GM12864 (cell line): ENCODE measurements around the gene EFS.
"Not testable (repeated sequence)": the region's sequence is repeated elsewhere in the genome, so short reads cannot be mapped to it uniquely, and the experiment has no call there.

ENCODE experiments used
- DNase-seq: peaks from one replicate; pipeline ENCODE4 v3.0.0-alpha.2; 2011; ENCODE audit warnings: low read depth
- H3K4me3 ChIP-seq: 2 replicates; pipeline ENCODE4 v1.5.1; 2011; ENCODE audit warnings: mild to moderate bottlenecking, low read depth, low read length, control low read depth
- TF ChIP-seq, protein P1 (sequence below): IDR thresholded peaks from 2 replicates; pipeline ENCODE4 v1.5.1; 2011; ENCODE audit warnings: low read depth, mild to moderate bottlenecking, moderate library complexity, low read length, control low read depth, inconsistent platforms; ENCODE audit errors: missing control alignments

EFS gene

GRCh38 chr14:23398348-23398747 lies 33.4 kb upstream of the EFS start:
- DNase-seq, result no peak

GRCh38 chr14:23396781-23397407 lies 31.9 kb upstream of the EFS start:
- H3K4me3 ChIP-seq, result no peak overlapping the region
- no peak for DNase-seq
- TF ChIP-seq, protein P1, sequence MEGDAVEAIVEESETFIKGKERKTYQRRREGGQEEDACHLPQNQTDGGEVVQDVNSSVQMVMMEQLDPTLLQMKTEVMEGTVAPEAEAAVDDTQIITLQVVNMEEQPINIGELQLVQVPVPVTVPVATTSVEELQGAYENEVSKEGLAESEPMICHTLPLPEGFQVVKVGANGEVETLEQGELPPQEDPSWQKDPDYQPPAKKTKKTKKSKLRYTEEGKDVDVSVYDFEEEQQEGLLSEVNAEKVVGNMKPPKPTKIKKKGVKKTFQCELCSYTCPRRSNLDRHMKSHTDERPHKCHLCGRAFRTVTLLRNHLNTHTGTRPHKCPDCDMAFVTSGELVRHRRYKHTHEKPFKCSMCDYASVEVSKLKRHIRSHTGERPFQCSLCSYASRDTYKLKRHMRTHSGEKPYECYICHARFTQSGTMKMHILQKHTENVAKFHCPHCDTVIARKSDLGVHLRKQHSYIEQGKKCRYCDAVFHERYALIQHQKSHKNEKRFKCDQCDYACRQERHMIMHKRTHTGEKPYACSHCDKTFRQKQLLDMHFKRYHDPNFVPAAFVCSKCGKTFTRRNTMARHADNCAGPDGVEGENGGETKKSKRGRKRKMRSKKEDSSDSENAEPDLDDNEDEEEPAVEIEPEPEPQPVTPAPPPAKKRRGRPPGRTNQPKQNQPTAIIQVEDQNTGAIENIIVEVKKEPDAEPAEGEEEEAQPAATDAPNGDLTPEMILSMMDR, result no peak

More at GRCh38 chr14:23398348-23398747, 33.4 kb upstream of the EFS start:
- TF ChIP-seq, protein P1, result no peak
- H3K4me3 ChIP-seq, result no peak overlapping the region

- TF ChIP-seq, protein P1, result no peak
- no peak overlapping the region for H3K4me3 ChIP-seq
These were observed 31.2 kb upstream of the EFS start for GRCh38 chr14:23396126-23396525.

GRCh38 chr14:23392613-23393012 lies 27.6 kb upstream of the EFS start:
- no peak overlapping the region for H3K4me3 ChIP-seq
- no peak for DNase-seq
- TF ChIP-seq, protein P1, result no peak

More at GRCh38 chr14:23396126-23396525, 31.2 kb upstream of the EFS start:
- DNase-seq, result no peak

GRCh38 chr14:23389871-23390270 lies 24.9 kb upstream of the EFS start:
- H3K4me3 ChIP-seq, DNase-seq: not testable (repeated sequence)

DNA sequence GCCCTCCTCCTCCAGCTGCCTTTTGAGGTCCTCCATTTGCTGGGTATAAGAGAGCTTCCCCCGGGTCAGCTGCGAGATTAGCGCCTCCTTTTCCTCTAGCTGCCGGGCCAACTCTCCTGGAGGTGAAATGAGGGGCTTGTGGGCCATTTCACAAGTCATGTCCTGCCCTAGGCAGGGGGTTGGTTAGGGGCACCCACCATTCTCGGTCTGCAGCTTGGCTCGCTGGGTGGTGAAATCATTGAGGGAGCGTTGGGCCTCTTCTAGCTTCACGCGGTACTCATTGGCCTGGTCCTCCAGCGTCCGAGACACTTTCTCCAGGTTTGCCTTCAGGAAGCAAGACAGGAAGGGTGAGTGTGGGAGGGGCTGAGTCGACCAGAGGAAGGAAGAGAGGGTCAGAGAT lies 24.4 kb upstream of the EFS start:
- TF ChIP-seq, protein P1, result no peak
- DNase-seq, result no peak
- H3K4me3 ChIP-seq, result no peak overlapping the region

GRCh38 chr14:23388996-23389395 lies 24.0 kb upstream of the EFS start:
- DNase-seq, result no peak
- H3K4me3 ChIP-seq, result no peak overlapping the region
- TF ChIP-seq, protein P1, result no peak
